Measurements from ENCODE around the gene NOP9.
"Not testable (repeated sequence)": the region's sequence is repeated elsewhere in the genome, so short reads cannot be mapped to it uniquely, and the experiment has no call there.

NOP9 gene

GRCh38 chr14:24330973-24331674 is 31.5 kb downstream of the NOP9 start:
- DNase-seq: no peak

- DNase-seq: peak; percentile 49
Measured at GRCh38 chr14:24331731-24332267, 32.1 kb downstream of the NOP9 start.

GRCh38 chr14:24332268-24332993 is 32.8 kb downstream of the NOP9 start:
- peak; percentile 76 for DNase-seq

GRCh38 chr14:24334431-24335291 is 35.0 kb downstream of the NOP9 start, which contains the start of gene ADCY4:
ADCY4 (minus strand) TSS chr14:24335071; CDS start chr14:24334652, 419 bp downstream.
- DNase-seq: no peak

- DNase-seq: no peak
Measured at GRCh38 chr14:24335461-24336171, 36.0 kb downstream of the NOP9 start.

- no peak for DNase-seq
Measured at GRCh38 chr14:24337144-24337823, 37.6 kb downstream of the NOP9 start.

GRCh38 chr14:24337824-24338175 is 38.1 kb downstream of the NOP9 start:
- DNase-seq: no peak

GRCh38 chr14:24338843-24339242 is 39.2 kb downstream of the NOP9 start:
- no peak for DNase-seq

GRCh38 chr14:24339284-24340151 is 39.9 kb downstream of the NOP9 start, which contains the start of gene RIPK3:
RIPK3 (minus strand) TSS chr14:24339991; CDS start chr14:24339826, 165 bp downstream.
- DNase-seq: no peak

- no peak for DNase-seq
Measured at GRCh38 chr14:24340606-24341005, 41.0 kb downstream of the NOP9 start.

- no peak for DNase-seq
Measured at GRCh38 chr14:24342889-24343288, 43.2 kb downstream of the NOP9 start.

- no peak for DNase-seq
Measured at GRCh38 chr14:24343795-24344660, 44.4 kb downstream of the NOP9 start.

GRCh38 chr14:24347134-24347533 is 47.5 kb downstream of the NOP9 start:
- no peak for DNase-seq

GRCh38 chr14:24348186-24348585 is 48.5 kb downstream of the NOP9 start:
- DNase-seq: no peak

- DNase-seq: no peak
Measured at GRCh38 chr14:24349742-24350141, 50.1 kb downstream of the NOP9 start.

- DNase-seq: peak; percentile 40
Measured at GRCh38 chr14:24351517-24351916, 51.9 kb downstream of the NOP9 start.

- DNase-seq: no peak
Measured at GRCh38 chr14:24353559-24354481, 54.2 kb downstream of the NOP9 start.

- DNase-seq: not testable (repeated sequence)
Measured at GRCh38 chr14:24354482-24354825, 54.8 kb downstream of the NOP9 start.

- DNase-seq: no peak
Measured at GRCh38 chr14:24355009-24355408, 55.4 kb downstream of the NOP9 start.
